B cell (primary cell): Measurements from ENCODE around the gene ADGRA1. TPM values are rescaled to one million over a fixed set of nuclear protein-coding genes. Genes with fewer than 3 reads are reported as not detected.

Source experiments
- ATAC-seq: fragments of 200-7000 bp; cut with Tn5 transposase; one replicate; pipeline ENCODE4 v1.10.0; 2021; ENCODE audit warnings: low read depth, mild to moderate bottlenecking, moderate number of reproducible peaks, moderate library complexity
- CTCF ChIA-PET: fragments of 350-600 bp; sonication (Branson Sonifier 250); formaldehyde crosslinking; loops from one replicate; lab custom pipeline; 2021; ENCODE audit warnings: antibody characterized with exemption, inconsistent platforms; lab: Charles Lee
- POLR2A ChIA-PET: fragments of 350-600 bp; sonication (Branson Sonifier 250); formaldehyde crosslinking; loops from one replicate; lab custom pipeline; 2021; ENCODE audit warnings: antibody characterized with exemption; lab: Charles Lee
- DNase-seq: peaks from one replicate; pipeline ENCODE4 v3.0.0; 2013
- H2AFZ ChIP-seq: 2 replicates; pipeline ENCODE4 v1.6.1; 2012; ENCODE audit warnings: mild to moderate bottlenecking, low read depth, low read length; ENCODE audit not compliant: insufficient read depth, poor library complexity, severe bottlenecking
- H3K27ac ChIP-seq, 2 donors: 1 replicate in 1 of 2; 2 replicates in 1 of 2; pipeline ENCODE4 v1.5.1; 2012 to 2013; ENCODE audit warnings: low read length in 2 of 2, mild to moderate bottlenecking in 2 of 2, moderate library complexity in 1 of 2
- H3K27me3 ChIP-seq, 4 experiments: fragments of 200-600 bp in 1 of 4; sonication (generic) in 1 of 4; replicated peaks in 1 of 4; 1 replicate in 2 of 4; 2 replicates in 2 of 4; pipeline versions ENCODE4 v1.6.1 to v1.7.0; 2013 to 2016; ENCODE audit warnings: low read length in 3 of 4, mild to moderate bottlenecking in 2 of 4, mixed read lengths in 1 of 4, moderate library complexity in 1 of 4; ENCODE audit not compliant: insufficient read depth in 4 of 4, control insufficient read depth in 3 of 4; ENCODE audit errors: control extremely low read depth in 1 of 4
- H3K36me3 ChIP-seq, 2 experiments: replicated peaks in 1 of 2; 1 replicate in 1 of 2; 2 replicates in 1 of 2; pipeline versions ENCODE4 v1.6.1 to v1.7.1; 2013; ENCODE audit warnings: low read length in 1 of 2; ENCODE audit not compliant: insufficient read depth in 2 of 2, control insufficient read depth in 1 of 2; ENCODE audit errors: control extremely low read depth in 1 of 2, extremely low read depth in 1 of 2
- H3K4me1 ChIP-seq, 2 donors: fragments of 200-600 bp in 1 of 2; sonication (generic) in 1 of 2; 1 replicate in 1 of 2; 2 replicates in 1 of 2; pipeline versions ENCODE4 v1.5.1 to v1.6.1; 2013 to 2017; ENCODE audit warnings: low read length in 2 of 2; ENCODE audit not compliant: control insufficient read depth in 2 of 2, insufficient read depth in 2 of 2
- H3K4me2 ChIP-seq: replicated peaks from 2 replicates; pipeline ENCODE3; 2012; ENCODE audit warnings: mild to moderate bottlenecking, low read depth, low read length; ENCODE audit not compliant: poor library complexity, severe bottlenecking
- H3K4me3 ChIP-seq, 5 experiments: fragments of 200-600 bp in 1 of 5; sonication (generic) in 1 of 5; 1 replicate in 3 of 5; 2 replicates in 2 of 5; pipeline versions ENCODE4 v1.5.1 to v1.7.0; 2011 to 2016; ENCODE audit warnings: low read length in 4 of 5, mild to moderate bottlenecking in 4 of 5, low read depth in 2 of 5, control low read depth in 1 of 5, moderate library complexity in 1 of 5; ENCODE audit not compliant: insufficient read depth in 1 of 5; ENCODE audit errors: control extremely low read depth in 1 of 5, extremely low read depth in 1 of 5
- H3K79me2 ChIP-seq: fragments of 200-600 bp; sonication (generic); one replicate; pipeline ENCODE4 v1.6.0; 2016; ENCODE audit warnings: low read length; ENCODE audit not compliant: control insufficient read depth, insufficient read depth
- H3K9ac ChIP-seq: fragments of 200-600 bp; sonication (generic); 2 replicates; pipeline ENCODE4 v1.6.1; 2017; ENCODE audit warnings: mild to moderate bottlenecking, low read length, moderate library complexity
- H3K9me3 ChIP-seq, 3 donors: one replicate each; pipeline versions ENCODE4 v1.6.1 to v1.7.1; 2013; ENCODE audit warnings: low read length in 2 of 3; ENCODE audit not compliant: control insufficient read depth in 2 of 3, insufficient read depth in 1 of 3; ENCODE audit errors: control extremely low read depth in 1 of 3
- H4K20me1 ChIP-seq: 2 replicates; pipeline ENCODE4 v1.6.0; 2012; ENCODE audit warnings: mild to moderate bottlenecking, low read length; ENCODE audit not compliant: insufficient read depth, control insufficient read depth, poor library complexity, severe bottlenecking
- H3K27ac Mint-ChIP-seq: one replicate; pipeline ENCODE4 v1.8.0; 2021; ENCODE audit warnings: mixed read lengths
- H3K27me3 Mint-ChIP-seq: one replicate; pipeline ENCODE4 v1.8.0; 2021; ENCODE audit warnings: mixed read lengths
- H3K4me1 Mint-ChIP-seq: one replicate; pipeline ENCODE4 v1.8.0; 2021; ENCODE audit warnings: mixed read lengths
- H3K4me3 Mint-ChIP-seq: one replicate; pipeline ENCODE4 v1.8.0; 2021; ENCODE audit warnings: mixed read lengths
- H3K9me3 Mint-ChIP-seq: one replicate; pipeline ENCODE4 v1.8.0; 2022; ENCODE audit warnings: mixed read lengths; ENCODE audit not compliant: insufficient read depth
- EZH2 ChIP-seq: IDR thresholded peaks from 2 replicates; pipeline ENCODE4 v1.6.1; 2012; ENCODE audit warnings: borderline replicate concordance, low read depth, mild to moderate bottlenecking, moderate library complexity, low read length; ENCODE audit not compliant: insufficient read depth, poor library complexity, severe bottlenecking
- WGBS: methylation state at CpG from one replicate; pipeline ENCODE4 v1.1.5; 2013; ENCODE audit warnings: missing lambda C conversion rate; ENCODE audit not compliant: insufficient coverage; 5-methylcytosine and 5-hydroxymethylcytosine counted together
- intact Hi-C: fragments of 100-400 bp; cut with micrococcal nuclease; formaldehyde crosslinking; loops from one replicate; pipeline ENCODE4 v1.10.0; 2022
- polyA plus RNA-seq: library from polyadenylated mRNA; depleted of rRNA; stranded (reverse); fragments of >200 nt; gene quantifications from 2 replicates; pipeline ENCODE4 v1.2.3, GENCODE V29; 2012
- total RNA-seq, 2 donors: library from RNA; stranded (reverse); fragments of 120-200 nt in 1 of 2; gene quantifications; 1 replicate in 1 of 2; 2 replicates in 1 of 2; pipeline versions ENCODE4 v1.2.3 to v1.2.4, GENCODE V29; 2013 to 2022
- TF ChIP-seq, protein P1 (sequence below): fragments of 200-600 bp; IDR thresholded peaks from one replicate; pipeline ENCODE4 v1.8.0; 2022; ENCODE audit warnings: antibody characterized with exemption, mild to moderate bottlenecking

ADGRA1 gene
- total and polyA plus RNA-seq, 2 donors (not counting 1 experiment from before 2014, with no cell fraction given): not detected

DNA sequence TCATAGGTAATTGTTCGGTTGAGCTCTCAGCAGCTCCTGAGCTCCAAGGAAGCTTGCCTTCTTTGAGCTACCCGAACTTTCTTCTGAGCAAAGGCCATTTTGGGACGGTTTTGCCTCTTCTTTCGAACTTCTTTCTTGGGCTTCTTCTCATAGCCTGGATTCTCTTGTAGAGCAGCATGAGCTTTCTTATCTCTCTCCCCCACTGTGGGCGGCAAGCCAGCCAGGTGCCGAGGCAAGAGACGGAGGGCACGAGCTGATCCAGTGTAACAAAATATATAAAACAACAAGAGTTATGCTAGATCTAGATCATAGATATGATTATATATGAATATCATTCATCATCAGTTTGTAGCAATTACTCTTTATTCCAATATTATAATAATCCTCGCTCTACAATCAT is 55.8 kb downstream of the ADGRA1 start:
- DNase-seq: no peak
- H3K27me3 ChIP-seq: peaks cover 0 to 22% (median 4%) of the 10 kb centered on the region in 4 experiments
- 98% methylated on average over 4 of the region's 9 CpGs for WGBS

GRCh38 chr10:133144771-133145170 is 57.0 kb downstream of the ADGRA1 start:
- H3K9me3 Mint-ChIP-seq: peaks cover 4% of the 10 kb centered on the region
- H3K4me2 ChIP-seq: no peak overlapping the region
- no peak overlapping the region for H3K27ac ChIP-seq
- H3K4me3 ChIP-seq: no peak overlapping the region
- no peaks in the 10 kb centered on the region for H3K4me1 ChIP-seq
- no peaks in the 10 kb centered on the region for H3K36me3 ChIP-seq
- no peaks in the 10 kb centered on the region for H3K79me2 ChIP-seq
- ChIA-PET POLR2A (no interaction called here), CTCF (interaction anchor here (1.8 to 2.2 kb wide), 2 partner anchors 113 to 170 kb away, joined by 5 to 9 read pairs; no protein-coding TSS in a partner anchor)
- no peak overlapping the region for H3K27ac Mint-ChIP-seq
- no peak overlapping the region for H3K4me3 Mint-ChIP-seq
- no peak for DNase-seq
- no peak for ATAC-seq
- no peaks in the 10 kb centered on the region for H4K20me1 ChIP-seq
- intact Hi-C loops: loop anchor here (10.0 kb wide), 1 partner anchor 130 kb away; the partner anchor contains the start of gene ADAM8
- H2AFZ ChIP-seq: no peak overlapping the region
- peaks cover 50% of the 10 kb centered on the region for H3K27me3 Mint-ChIP-seq
- H3K9ac ChIP-seq: no peak overlapping the region
- peaks cover 0 to 20% (median 4%) of the 10 kb centered on the region in 4 experiments for H3K27me3 ChIP-seq
- WGBS: 95% methylated on average over 4 of the region's 7 CpGs
- peaks cover 0 to 4% (median 1%) of the 10 kb centered on the region in 3 donors for H3K9me3 ChIP-seq
- TF ChIP-seq, protein P1, sequence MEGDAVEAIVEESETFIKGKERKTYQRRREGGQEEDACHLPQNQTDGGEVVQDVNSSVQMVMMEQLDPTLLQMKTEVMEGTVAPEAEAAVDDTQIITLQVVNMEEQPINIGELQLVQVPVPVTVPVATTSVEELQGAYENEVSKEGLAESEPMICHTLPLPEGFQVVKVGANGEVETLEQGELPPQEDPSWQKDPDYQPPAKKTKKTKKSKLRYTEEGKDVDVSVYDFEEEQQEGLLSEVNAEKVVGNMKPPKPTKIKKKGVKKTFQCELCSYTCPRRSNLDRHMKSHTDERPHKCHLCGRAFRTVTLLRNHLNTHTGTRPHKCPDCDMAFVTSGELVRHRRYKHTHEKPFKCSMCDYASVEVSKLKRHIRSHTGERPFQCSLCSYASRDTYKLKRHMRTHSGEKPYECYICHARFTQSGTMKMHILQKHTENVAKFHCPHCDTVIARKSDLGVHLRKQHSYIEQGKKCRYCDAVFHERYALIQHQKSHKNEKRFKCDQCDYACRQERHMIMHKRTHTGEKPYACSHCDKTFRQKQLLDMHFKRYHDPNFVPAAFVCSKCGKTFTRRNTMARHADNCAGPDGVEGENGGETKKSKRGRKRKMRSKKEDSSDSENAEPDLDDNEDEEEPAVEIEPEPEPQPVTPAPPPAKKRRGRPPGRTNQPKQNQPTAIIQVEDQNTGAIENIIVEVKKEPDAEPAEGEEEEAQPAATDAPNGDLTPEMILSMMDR: no peak
- no peak for TF ChIP-seq EZH2
- H3K4me1 Mint-ChIP-seq: peaks cover 6% of the 10 kb centered on the region

More for the DNA sequence above, 55.8 kb downstream of the ADGRA1 start:
- peaks cover 45% of the 10 kb centered on the region for H3K27me3 Mint-ChIP-seq
- Histone ChIP-seq H3K36me3 (no peaks in the 10 kb centered on the region), H3K9ac (no peak overlapping the region), H3K27ac (no peak overlapping the region), H3K9me3 (peaks cover 0 to 4% (median under 1%) of the 10 kb centered on the region in 3 donors), H3K79me2 (no peaks in the 10 kb centered on the region), H3K4me1 (no peaks in the 10 kb centered on the region), H3K4me3 (no peak overlapping the region), H2AFZ (no peak overlapping the region), H3K4me2 (no peak overlapping the region), H4K20me1 (no peaks in the 10 kb centered on the region)
- no peak overlapping the region for H3K4me3 Mint-ChIP-seq
- peaks cover 4% of the 10 kb centered on the region for H3K9me3 Mint-ChIP-seq
- H3K4me1 Mint-ChIP-seq: peaks cover 6% of the 10 kb centered on the region
- ChIA-PET POLR2A (interaction anchor here (0.7 kb wide), 1 partner anchor 237 kb away, joined by 5 read pairs; no protein-coding TSS in a partner anchor), CTCF (interaction anchor here (0.6 to 2.0 kb wide), 17 partner anchors 9 to 466 kb away, joined by 3 to 18 read pairs (median 3); no protein-coding TSS in a partner anchor)
- ATAC-seq: no peak
- no peak overlapping the region for H3K27ac Mint-ChIP-seq
- TF ChIP-seq, protein P1: no peak
- no peak for TF ChIP-seq EZH2
- intact Hi-C loops: loop anchor here (10.0 kb wide), 1 partner anchor 131 kb away; the partner anchor contains the start of gene ADAM8
